Measurements from ENCODE around the gene AGL.
"Not testable (repeated sequence)": the region's sequence is repeated elsewhere in the genome, so short reads cannot be mapped to it uniquely, and the experiment has no call there.

Gene AGL

GRCh38 chr1:99917214-99917613 lies 67.1 kb downstream of the AGL start:
- no peak for DNase-seq
- intact Hi-C loops (cut with DNase I), result no loop called here

GRCh38 chr1:99919220-99919619 lies 69.1 kb downstream of the AGL start:
- intact Hi-C loops (cut with DNase I), result no loop called here
- no peak for DNase-seq

DNA sequence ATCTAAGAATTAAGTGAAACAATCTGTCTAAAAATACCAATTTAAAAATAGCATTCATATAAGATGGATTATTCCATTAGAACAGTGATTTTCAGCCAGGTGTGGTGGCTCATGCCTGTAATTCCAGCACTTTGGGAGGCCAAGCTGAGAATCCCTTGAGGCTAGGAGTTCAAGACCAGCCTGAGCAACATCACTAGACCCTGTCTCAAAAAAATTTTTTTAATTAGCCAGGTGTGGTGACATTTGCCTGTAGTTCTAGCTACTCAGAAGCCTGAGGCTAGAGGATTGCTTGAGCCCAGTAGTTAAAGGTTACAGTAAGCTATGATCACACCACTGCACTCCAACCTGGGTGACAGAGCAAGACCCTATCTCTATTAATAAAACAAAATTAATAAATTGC lies 84.6 kb downstream of the AGL start:
- DNase-seq, result no peak
- intact Hi-C loops (cut with DNase I), result no loop called here

GRCh38 chr1:99935534-99935933 lies 85.4 kb downstream of the AGL start:
- DNase-seq, result no peak
- intact Hi-C loops (cut with DNase I), result no loop called here

- DNase-seq, result no peak
- intact Hi-C loops (cut with DNase I), result no loop called here
These were observed 85.9 kb downstream of the AGL start for GRCh38 chr1:99936071-99936470.

GRCh38 chr1:99942723-99943122 lies 92.6 kb downstream of the AGL start:
- DNase-seq, result no peak
- intact Hi-C loops (cut with DNase I), result no loop called here

- no peak for DNase-seq
- intact Hi-C loops (cut with DNase I), result no loop called here
These were observed 93.1 kb downstream of the AGL start for GRCh38 chr1:99943223-99943794.

- no peak for DNase-seq
- intact Hi-C loops (cut with DNase I), result no loop called here
These were observed 94.0 kb downstream of the AGL start for GRCh38 chr1:99944192-99944591.

- intact Hi-C loops (cut with DNase I), result no loop called here
- DNase-seq, result no peak
These were observed 95.0 kb downstream of the AGL start for GRCh38 chr1:99945174-99945573.

GRCh38 chr1:99950486-99950885 lies 100.3 kb downstream of the AGL start:
- no peak for DNase-seq
- intact Hi-C loops (cut with DNase I), result no loop called here

- intact Hi-C loops (cut with DNase I), result no loop called here
- DNase-seq, result no peak
These were observed 102.4 kb downstream of the AGL start for GRCh38 chr1:99952522-99952921.

GRCh38 chr1:99955375-99955774 lies 105.2 kb downstream of the AGL start:
- intact Hi-C loops (cut with DNase I), result no loop called here

DNA sequence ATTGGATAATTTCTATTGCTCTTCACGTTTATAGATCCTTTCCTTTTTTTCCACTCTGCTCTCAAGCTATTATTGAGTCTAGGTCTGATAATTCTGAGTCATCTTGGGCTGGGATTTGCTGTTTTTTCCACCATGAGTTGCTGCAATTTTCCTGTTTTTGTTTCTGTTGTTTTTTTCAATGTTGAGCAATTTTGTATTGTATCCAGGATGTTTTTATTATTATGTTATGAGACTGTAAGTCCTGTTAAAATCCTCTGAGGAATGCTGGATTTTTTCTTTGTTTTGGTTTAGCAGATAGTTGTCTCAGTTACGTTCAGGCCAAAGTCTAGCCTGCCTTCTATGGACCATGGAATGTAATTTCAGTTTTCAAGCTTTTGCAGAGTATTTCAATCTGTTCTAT lies 106.6 kb downstream of the AGL start:
- DNase-seq, result no peak
- intact Hi-C loops (cut with DNase I), result no loop called here

More at GRCh38 chr1:99955375-99955774, 105.2 kb downstream of the AGL start:
- no peak for DNase-seq

- intact Hi-C loops (cut with DNase I), result no loop called here
- DNase-seq, result no peak
These were observed 107.7 kb downstream of the AGL start for GRCh38 chr1:99957818-99958217.

DNA sequence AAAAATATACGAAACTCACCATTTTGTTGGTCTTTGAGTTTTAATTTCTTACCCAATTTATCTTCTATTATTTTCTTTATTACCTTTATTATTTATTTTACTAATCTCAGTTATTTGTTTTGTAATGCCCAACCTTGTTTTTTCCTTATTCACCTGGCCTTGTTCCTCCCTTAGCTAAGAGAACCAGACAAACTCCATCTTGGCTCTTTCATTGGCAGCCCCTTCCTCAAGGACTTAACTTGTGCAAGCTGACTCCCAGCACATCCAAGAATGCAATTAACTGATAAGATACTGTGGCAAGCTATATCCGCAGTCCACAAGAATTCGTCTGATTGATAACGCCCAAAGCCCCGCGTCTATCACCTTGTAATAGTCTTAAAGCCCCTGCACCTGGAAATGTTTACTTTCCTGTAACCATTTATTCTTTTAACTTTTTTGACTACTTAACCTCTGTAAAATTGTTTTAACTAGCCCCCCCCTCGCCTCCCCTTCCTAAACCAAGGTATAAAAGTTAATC lies 109.1 kb downstream of the AGL start:
- DNase-seq; intact Hi-C loops (cut with DNase I): not testable (repeated sequence)

- intact Hi-C loops (cut with DNase I); DNase-seq: not testable (repeated sequence)
These were observed 110.1 kb downstream of the AGL start for GRCh38 chr1:99960260-99960659.

GRCh38 chr1:99963041-99963795 lies 113.1 kb downstream of the AGL start:
- DNase-seq, result no peak
- intact Hi-C loops (cut with DNase I), result no loop called here

DNA sequence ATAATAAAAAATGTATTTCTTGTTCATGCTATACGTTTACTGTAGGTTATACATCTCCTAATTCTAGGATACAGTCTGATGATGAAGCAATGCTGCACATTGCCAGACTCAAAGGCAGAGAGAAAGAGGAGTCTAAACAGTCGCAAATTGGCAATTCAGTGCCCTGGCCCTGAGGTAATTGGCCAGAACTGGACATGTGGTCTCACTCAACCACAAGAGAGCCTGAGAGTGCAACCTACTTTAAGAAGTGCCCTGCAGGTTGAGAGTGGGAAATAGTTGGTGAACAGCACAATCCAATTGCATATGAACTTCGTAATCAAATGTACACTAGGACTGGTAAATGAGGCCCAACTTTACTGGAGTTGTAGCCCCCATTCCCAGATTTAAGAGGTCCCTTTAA lies 114.6 kb downstream of the AGL start:
- intact Hi-C loops (cut with DNase I), result no loop called here
- DNase-seq, result no peak

DNA sequence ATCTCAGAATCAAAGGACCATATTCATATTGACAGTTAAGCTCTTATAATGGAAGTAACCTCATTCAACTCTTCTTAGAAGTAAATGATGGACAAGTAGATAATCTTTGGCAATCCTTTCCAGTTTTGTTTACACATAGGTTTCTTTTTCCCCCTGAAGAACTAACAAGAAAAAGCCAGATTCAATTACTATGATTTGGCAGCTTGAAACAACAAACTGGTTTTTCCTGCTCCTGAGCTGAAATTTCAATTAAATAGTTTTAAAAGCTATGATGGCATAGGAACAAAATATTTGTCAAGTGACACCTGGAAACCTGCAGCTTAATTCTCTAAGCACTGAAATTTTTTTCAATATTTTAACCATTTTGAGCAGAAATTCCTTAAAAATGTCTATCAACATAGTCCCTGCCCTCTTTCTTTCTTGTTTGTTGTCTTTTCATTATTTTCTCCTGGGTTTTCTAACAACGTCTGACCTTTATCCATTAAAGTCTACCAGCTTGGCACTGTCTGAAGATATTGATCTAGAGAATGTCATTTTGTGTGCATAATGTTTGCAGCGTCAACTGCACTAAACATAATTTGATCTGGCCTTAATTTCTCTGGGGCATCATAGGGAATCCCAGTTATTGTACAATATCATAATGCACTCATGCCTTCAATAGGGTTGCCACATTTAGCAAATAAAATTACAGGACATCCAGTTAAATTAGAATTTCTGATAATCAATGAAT lies 115.7 kb downstream of the AGL start:
- no peak for DNase-seq
- intact Hi-C loops (cut with DNase I), result no loop called here

DNA sequence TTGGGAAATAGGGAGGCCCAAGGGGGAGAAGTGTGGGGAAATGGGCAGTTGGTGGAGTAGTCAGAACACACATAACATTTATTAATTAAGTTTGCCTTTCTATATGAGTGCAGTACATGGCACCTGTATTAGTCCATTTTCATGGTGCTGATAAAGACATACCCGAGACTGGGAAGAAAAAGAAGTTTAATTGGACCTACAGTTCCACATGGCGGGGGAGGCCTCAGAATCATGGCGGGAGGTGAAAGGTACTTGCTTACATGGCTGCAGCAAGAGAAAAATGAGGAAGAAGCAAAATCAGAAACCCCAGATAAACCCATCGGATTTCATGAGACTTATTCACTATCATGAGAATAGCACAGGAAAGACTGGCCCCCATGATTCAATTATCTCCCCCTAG lies 118.1 kb downstream of the AGL start:
- no peak for DNase-seq
- intact Hi-C loops (cut with DNase I), result no loop called here

All from head of caudate nucleus (tissue), 42 donors.